HG02852 (cell line): ENCODE data around the gene APOA1.

Experiments
- ATAC-seq: cut with Tn5 transposase; IDR thresholded peaks from one replicate; pipeline ENCODE4 v1.9.1; 2021; ENCODE audit warnings: mild to moderate bottlenecking, moderate library complexity; ENCODE audit not compliant: unreplicated experiment

Gene APOA1

DNA sequence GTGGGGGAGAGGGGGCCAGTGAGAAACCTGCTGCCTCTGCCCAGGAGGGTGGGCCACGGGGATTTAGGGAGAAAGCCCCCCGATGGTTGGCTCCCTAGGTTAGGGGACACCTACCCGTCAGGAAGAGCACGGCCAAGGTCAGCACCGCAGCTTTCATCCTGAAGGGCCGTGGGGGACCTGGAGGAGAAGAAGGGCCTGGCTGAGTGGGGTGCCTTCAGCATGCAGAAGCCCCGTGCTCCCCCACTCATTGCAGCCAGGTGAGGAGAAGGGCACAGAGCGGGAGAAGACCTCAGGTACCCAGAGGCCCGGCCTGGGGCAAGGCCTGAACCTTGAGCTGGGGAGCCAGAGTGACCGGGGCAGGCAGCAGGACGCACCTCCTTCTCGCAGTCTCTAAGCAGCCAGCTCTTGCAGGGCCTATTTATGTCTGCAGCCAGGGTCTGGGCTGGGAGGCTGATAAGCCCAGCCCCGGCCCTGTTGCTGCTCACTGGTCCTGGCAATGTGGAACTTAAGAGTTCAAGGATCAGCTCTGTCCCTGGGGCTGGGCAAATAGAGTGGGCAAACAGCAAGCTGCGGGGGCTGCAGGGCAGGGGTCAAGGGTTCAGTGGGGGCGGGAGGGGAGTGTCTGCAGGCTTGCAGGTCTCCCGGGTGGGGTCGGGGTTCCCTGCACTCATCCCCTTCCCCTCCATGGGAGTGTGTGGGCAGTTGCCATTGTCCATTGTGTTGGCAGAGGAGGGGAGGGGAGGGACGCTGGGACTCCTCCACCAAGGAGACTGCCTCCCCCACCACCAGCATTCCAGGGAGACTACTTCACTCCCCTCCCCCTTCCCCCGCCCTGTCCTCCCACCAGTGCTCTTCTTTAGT lies at the start of gene APOA1:
Gene APOA1, minus strand, starts transcription at position 392 of the 861 bp plus-strand sequence. Its CDS starts 235 bp downstream, at position 157.
- no peak for ATAC-seq

- ATAC-seq: no peak
Observed at GRCh38 chr11:116885951-116886655, 48.7 kb upstream of the APOA1 start.

GRCh38 chr11:116882386-116882785 lies 45.0 kb upstream of the APOA1 start:
- no peak for ATAC-seq

- ATAC-seq: no peak
Observed at GRCh38 chr11:116881143-116881542, 43.7 kb upstream of the APOA1 start.

DNA sequence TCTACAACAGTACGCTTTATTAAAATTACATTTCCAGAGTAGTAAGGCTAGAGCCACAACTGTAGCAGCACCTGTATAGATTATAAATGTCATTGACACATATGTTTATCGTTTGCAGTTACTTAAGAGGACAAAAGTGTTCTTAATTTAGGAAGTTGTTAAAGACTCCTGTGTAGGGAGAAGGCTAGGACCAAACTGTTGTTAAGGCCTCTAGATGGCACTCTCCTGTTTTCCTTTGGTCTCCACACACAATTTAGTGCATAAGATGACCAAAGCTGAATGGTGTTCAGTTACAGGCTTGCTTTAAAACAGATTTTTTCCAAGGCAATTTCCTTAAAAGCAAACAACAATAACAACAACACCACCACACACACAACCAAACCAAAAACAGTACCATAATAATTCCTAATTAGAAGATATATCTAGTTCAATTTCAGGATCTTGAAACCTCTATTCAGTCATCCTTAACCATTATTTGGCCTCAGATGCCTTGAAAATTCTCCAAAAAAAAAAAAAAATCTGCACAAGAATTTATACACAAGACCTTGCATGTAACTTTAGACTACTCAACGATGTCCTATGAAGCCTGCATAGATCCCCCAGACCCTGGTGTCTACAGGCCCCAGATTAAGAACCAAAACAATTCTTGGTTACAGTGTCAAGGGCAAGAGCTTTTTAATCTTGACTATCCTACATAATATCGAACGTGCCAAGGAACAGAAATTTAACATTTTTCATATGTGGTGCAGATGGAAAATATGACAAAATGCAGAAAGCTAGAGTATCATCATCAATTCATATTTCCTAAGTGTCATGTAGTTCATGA lies 42.6 kb upstream of the APOA1 start:
- no peak for ATAC-seq

DNA sequence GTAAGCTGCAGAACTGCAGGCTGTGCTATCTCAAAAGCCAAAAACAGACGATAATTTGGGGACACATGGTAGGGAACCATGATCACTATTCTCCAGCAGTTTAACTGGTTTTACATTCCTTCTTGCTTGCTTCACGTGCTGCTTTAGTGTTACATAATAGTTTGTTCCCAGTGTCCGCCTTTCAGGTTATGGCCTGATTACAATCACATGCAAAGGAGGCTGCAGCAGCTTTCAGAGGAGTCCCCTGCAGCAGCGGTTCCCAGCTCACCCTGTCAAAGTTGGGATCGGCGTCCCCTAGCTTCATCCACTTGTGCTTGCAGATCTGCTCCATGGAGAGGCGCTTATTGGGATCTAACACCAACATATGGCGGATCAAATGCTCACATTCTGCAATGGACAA lies 39.2 kb upstream of the APOA1 start:
- no peak for ATAC-seq

- ATAC-seq: no peak
Observed at GRCh38 chr11:116875194-116875593, 37.8 kb upstream of the APOA1 start.

DNA sequence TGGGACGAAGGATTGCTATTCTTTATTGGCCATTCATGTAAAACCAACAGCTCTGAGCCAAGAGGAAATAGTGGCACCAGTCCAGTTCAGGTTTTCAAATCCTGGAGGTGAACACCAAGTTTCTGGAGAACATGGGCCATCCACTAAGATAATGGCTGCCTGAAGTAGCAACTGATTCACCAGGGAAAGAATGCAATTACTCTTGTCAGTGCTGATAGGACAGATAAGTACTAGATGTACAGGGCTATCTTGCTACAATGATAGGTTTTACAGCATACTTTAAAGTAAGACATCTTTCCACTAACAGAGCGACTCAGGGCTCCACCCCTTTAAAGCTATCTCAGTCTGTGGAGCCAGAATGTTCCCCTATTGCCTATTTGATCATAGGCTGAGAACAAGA lies 36.8 kb upstream of the APOA1 start:
- ATAC-seq: no peak

- no peak for ATAC-seq
Observed at GRCh38 chr11:116873381-116873780, 36.0 kb upstream of the APOA1 start.

- ATAC-seq: no peak
Observed at GRCh38 chr11:116871248-116871647, 33.8 kb upstream of the APOA1 start.

GRCh38 chr11:116870054-116870453 lies 32.6 kb upstream of the APOA1 start:
- no peak for ATAC-seq

GRCh38 chr11:116869610-116870009 lies 32.2 kb upstream of the APOA1 start:
- no peak for ATAC-seq

DNA sequence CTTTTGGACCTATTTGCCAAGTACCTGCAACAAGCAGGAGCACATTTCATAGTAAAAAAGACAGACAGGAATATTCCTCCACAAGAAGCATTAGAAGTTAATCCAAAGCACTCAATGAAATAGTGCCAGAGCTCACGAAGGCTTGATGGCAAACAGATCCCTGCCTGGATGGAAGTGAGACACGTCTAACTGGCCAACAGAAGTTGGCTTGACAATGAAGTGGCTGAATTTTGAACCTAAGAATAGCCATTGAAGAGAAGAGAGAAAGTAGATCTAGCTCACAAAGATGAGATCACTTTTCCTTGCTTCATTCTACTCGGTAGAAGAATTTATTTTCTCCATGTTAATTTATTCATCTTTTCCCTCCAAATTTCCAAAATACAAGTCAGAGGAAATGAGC lies 30.6 kb upstream of the APOA1 start:
- no peak for ATAC-seq

- ATAC-seq: no peak
Observed at GRCh38 chr11:116867619-116868018, 30.2 kb upstream of the APOA1 start.

DNA sequence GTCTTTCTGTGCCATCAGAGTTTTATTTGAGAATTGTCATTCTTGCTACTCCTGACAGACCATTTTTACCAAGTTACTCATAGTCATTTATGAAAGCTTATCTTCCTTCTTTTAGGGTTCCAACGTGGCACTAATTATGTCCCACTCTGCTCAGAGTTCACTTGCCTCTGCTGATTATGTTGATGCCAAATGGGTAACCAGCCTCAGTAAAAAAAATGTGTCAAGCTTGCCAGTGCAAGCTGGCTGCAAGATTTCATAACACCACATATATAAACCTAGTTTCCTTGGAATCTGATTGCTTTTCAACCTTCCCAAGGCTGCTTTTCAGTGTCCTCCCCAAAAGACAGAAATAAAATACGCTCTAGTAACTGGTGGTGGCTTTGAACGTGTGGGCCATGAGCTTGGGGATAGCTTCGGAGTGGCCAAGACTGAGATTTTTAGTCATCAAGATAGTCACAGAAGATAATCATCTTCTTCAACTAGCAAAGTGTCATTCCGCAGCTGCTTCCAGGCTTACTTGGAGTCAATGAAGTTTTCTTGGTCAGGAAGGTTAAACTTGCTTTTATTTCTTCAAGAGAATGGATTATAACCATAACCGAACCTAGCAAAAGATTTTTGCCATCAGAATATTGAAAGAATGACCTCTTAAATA lies 29.5 kb upstream of the APOA1 start:
- no peak for ATAC-seq

GRCh38 chr11:116865696-116866095 lies 28.3 kb upstream of the APOA1 start:
- no peak for ATAC-seq

- no peak for ATAC-seq
Observed at GRCh38 chr11:116864531-116864930, 27.1 kb upstream of the APOA1 start.

- ATAC-seq: no peak
Observed at GRCh38 chr11:116862951-116863350, 25.5 kb upstream of the APOA1 start.

- no peak for ATAC-seq
Observed at GRCh38 chr11:116862185-116862584, 24.8 kb upstream of the APOA1 start.

DNA sequence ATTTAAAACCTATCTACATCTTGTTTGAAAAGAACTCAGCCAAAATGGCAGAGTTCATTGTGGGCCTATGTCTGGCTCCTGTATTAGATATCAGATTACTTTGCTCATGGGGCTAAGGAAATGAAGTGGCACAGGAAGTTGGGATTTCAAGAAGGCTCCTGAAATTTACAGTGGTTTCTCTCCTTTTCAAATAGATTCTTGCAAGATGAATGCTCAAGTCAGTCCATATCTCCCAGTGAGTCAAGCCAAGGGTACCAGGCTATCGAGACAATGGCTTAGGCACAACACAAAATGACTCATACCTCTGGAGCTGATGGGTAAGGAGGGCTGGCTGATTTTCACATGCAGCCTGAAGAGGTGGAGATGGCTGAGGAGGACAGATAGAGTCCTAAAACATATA lies 24.1 kb upstream of the APOA1 start:
- ATAC-seq: no peak

GRCh38 chr11:116860303-116860702 lies 22.9 kb upstream of the APOA1 start:
- no peak for ATAC-seq
